Measurements from ENCODE around the gene SLC34A1.

The SLC34A1 gene

DNA sequence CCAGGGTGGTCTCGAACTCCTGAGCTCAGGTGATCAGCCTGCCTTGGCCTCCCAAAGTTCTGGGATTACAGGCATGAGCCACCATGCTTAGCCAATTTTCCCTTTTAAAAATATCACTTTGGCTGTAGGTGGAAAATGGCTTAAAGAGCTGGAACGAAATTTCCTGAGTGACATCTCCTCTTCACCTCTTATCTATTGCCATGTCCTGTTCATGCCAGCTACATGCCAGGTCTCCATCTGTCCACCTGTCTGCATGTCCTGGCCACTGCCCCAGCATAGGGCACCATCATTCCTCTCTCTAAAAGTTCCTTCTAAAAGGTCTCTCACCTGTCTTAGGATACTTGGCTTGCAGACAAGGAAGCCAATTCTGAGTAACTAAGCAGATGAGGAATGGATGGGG lies 39.4 kb downstream of the SLC34A1 start:
- no peak for TF ChIP-seq FOXP2 (optimal IDR thresholded peaks at IDR 0.05; ENCODE audit: control extremely low read depth, extremely low read length, insufficient read depth)
- no peak for TF ChIP-seq EZH2 (IDR thresholded peaks at IDR 0.05)
- TF ChIP-seq POLR2AphosphoS5 (IDR thresholded peaks at IDR 0.05; ENCODE audit: borderline replicate concordance, low read depth, low read length): no peak
- Histone ChIP-seq H3K9ac (ENCODE audit: insufficient read length) (no peak overlapping the region), H3K27ac (no peak overlapping the region), H3K36me3 (ENCODE audit: insufficient read depth, low read length) (no peaks in the 10 kb centered on the region), H3K9me3 (ENCODE audit: low read depth, low read length) (no peaks in the 10 kb centered on the region), H3K4me3 (no peak overlapping the region)
- no peak for DNase-seq (ENCODE audit: low read depth, low spot score)

GRCh38 chr5:177425196-177425800 lies 41.1 kb downstream of the SLC34A1 start:
- peak overlapping the region; percentile 89 for H3K9ac ChIP-seq (ENCODE audit: insufficient read length)
- no peak for DNase-seq (ENCODE audit: low read depth, low spot score)
- peak overlapping the region; percentile 61; the same call in 1 of the 2 replicates for H3K27ac ChIP-seq
- H3K36me3 ChIP-seq (ENCODE audit: insufficient read depth, low read length): no peaks in the 10 kb centered on the region
- peak overlapping the region; percentile 99 for H3K4me3 ChIP-seq
- TF ChIP-seq EZH2 (IDR thresholded peaks at IDR 0.05) (no peak), POLR2AphosphoS5 (IDR thresholded peaks at IDR 0.05; ENCODE audit: borderline replicate concordance, low read depth, low read length) (no peak), FOXP2 (optimal IDR thresholded peaks at IDR 0.05; ENCODE audit: control extremely low read depth, extremely low read length, insufficient read depth) (no peak)
- H3K9me3 ChIP-seq (ENCODE audit: low read depth, low read length): no peaks in the 10 kb centered on the region

DNA sequence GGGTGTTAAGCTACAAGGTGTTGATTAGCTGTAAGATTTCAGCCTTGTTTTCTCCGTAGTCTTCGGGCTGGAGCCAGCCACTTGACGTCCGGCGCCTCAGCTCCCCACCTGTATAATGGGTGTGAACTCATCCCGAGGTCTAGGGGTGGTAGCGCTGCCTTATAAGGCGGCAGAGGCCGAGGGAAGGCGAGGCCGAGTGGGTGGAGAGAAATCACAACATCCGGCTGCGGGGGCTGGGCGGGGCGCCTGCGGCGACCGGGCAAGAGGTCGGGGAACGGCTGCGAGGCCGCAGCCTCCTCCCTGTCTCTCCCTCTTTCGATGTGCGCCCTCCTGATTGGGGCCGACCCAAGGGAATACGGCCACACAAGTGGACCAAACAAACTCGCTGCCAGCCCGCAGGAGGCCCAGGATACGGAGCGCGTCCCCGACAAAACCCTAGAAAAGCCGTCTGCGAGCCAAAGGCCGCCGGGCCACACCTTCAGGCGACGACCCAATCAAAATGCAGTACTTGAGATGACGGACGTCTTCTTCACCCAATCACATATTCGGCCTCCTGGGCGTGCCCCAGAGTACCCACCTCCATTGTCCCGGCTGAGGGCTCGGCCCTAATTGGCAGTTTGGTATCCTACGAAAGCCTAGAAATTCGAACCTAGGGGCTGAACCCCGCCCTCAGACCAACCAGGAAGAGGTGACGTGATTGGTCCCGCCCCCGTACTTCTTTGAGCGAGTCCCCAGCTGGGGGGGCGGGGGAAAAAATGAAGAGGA lies 41.7 kb downstream of the SLC34A1 start:
- Histone ChIP-seq H3K9me3 (ENCODE audit: low read depth, low read length) (no peaks in the 10 kb centered on the region), H3K27ac (peak overlapping the region; percentile 61), H3K4me3 (peak overlapping the region; percentile 99), H3K36me3 (ENCODE audit: insufficient read depth, low read length) (no peaks in the 10 kb centered on the region), H3K9ac (ENCODE audit: insufficient read length) (peak overlapping the region; percentile 89)
- DNase-seq (ENCODE audit: low read depth, low spot score): peak; percentile 99
- TF ChIP-seq FOXP2 (optimal IDR thresholded peaks at IDR 0.05; ENCODE audit: control extremely low read depth, extremely low read length, insufficient read depth) (peak; percentile 50), EZH2 (IDR thresholded peaks at IDR 0.05) (no peak), POLR2AphosphoS5 (IDR thresholded peaks at IDR 0.05; ENCODE audit: borderline replicate concordance, low read depth, low read length) (peak; percentile 86)

DNA sequence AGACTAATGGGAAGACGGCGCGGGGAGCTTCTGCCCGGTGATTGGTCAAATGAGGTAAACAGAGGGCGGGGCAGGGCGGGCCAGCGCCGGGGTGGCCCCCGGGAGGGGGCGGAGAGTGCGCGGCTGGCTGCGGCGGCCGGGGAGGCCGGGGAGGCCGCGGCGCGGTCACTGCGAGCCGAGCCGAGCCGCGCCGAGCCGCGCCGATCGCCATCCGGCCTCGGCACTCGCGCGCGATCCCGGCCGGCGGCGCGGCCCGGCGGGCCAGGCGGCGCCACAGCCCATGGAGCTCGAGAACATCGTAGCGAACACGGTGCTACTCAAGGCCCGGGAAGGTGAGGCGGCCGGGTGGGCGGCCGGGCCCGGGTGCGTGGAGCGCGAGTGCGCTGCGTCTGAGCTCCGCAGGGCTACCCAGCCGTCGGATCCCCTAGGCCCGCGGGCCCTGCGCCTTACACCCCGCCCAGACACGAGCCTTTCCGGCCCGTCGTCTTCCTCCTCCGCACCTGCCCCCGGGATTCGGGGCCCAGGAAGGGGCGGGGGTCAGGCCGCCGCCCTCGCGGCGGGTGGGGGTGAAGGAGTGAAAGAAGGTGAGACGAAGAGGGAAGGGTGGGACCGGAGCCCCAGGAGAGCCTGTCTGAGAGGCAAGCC lies 42.5 kb downstream of the SLC34A1 start, which contains the start of gene GRK6:
Gene GRK6 (plus strand): TSS at position 111 of the 645 bp plus-strand sequence. CDS start 170 bp downstream, at position 281.
- no peak for TF ChIP-seq FOXP2 (optimal IDR thresholded peaks at IDR 0.05; ENCODE audit: control extremely low read depth, extremely low read length, insufficient read depth)
- no peak for TF ChIP-seq POLR2AphosphoS5 (IDR thresholded peaks at IDR 0.05; ENCODE audit: borderline replicate concordance, low read depth, low read length)
- no peak for TF ChIP-seq EZH2 (IDR thresholded peaks at IDR 0.05)
- Histone ChIP-seq H3K9ac (ENCODE audit: insufficient read length) (peak within 1 kb of the TSS; percentile 92), H3K9me3 (ENCODE audit: low read depth, low read length) (no peaks in the 10 kb centered on the region), H3K36me3 (ENCODE audit: insufficient read depth, low read length) (no peaks in the 10 kb centered on the region), H3K4me3 (peak within 1 kb of the TSS; percentile 99), H3K27ac (peak within 1 kb of the TSS; percentile 61)
- no peak for DNase-seq (ENCODE audit: low read depth, low spot score)

- no peak for DNase-seq (ENCODE audit: low read depth, low spot score)
- H3K9ac ChIP-seq (ENCODE audit: insufficient read length): peak overlapping the region; percentile 92
- H3K4me3 ChIP-seq: peak overlapping the region; percentile 88
- no peaks in the 10 kb centered on the region for H3K9me3 ChIP-seq (ENCODE audit: low read depth, low read length)
- H3K27ac ChIP-seq: no peak overlapping the region
- no peak for TF ChIP-seq FOXP2 (optimal IDR thresholded peaks at IDR 0.05; ENCODE audit: control extremely low read depth, extremely low read length, insufficient read depth)
- TF ChIP-seq POLR2AphosphoS5 (IDR thresholded peaks at IDR 0.05; ENCODE audit: borderline replicate concordance, low read depth, low read length): no peak
- no peak for TF ChIP-seq EZH2 (IDR thresholded peaks at IDR 0.05)
- H3K36me3 ChIP-seq (ENCODE audit: insufficient read depth, low read length): no peaks in the 10 kb centered on the region; the same call in 1 of the 2 replicates
Observed at GRCh38 chr5:177427211-177427822, 43.1 kb downstream of the SLC34A1 start.

DNA sequence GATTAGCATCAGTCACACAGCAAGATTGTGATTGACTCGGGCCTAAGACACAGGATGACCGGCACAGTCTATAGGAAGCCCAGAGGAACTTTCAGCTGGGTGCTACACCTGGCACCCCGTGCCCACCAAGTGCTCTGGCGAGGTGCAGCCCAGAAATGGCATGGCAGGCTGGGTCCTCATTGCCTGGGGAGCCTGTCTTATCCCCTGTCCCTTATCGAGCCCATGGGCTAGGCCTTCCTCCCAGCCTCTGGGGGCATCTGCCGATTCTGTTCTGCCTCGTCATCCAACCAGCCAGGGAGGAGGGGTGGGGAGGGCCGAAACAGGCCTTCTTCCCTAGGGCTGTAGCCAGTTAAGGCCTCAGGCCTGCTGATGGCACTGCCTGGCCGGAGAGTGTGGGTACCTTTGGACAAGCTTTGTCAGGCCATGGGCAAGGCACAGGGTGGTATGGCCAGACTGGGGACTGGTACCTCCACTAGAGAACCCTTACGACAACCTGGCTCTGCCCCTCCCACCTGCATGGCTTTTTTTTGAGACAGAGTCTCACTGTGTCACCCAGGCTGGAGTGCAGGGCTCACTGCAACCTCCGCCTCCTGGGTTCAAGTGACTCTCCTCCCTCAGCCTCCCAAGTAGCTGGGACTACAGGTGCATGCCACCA lies 43.8 kb downstream of the SLC34A1 start:
- Histone ChIP-seq H3K9me3 (ENCODE audit: low read depth, low read length) (no peaks in the 10 kb centered on the region), H3K9ac (ENCODE audit: insufficient read length) (no peak overlapping the region), H3K27ac (no peak overlapping the region), H3K36me3 (ENCODE audit: insufficient read depth, low read length) (no peaks in the 10 kb centered on the region; the same call in 1 of the 2 replicates), H3K4me3 (peak overlapping the region; percentile 88)
- no peak for DNase-seq (ENCODE audit: low read depth, low spot score)
- TF ChIP-seq POLR2AphosphoS5 (IDR thresholded peaks at IDR 0.05; ENCODE audit: borderline replicate concordance, low read depth, low read length) (no peak), EZH2 (IDR thresholded peaks at IDR 0.05) (no peak), FOXP2 (optimal IDR thresholded peaks at IDR 0.05; ENCODE audit: control extremely low read depth, extremely low read length, insufficient read depth) (no peak)

- no peak for TF ChIP-seq POLR2AphosphoS5 (IDR thresholded peaks at IDR 0.05; ENCODE audit: borderline replicate concordance, low read depth, low read length)
- TF ChIP-seq EZH2 (IDR thresholded peaks at IDR 0.05): no peak
- no peak for TF ChIP-seq FOXP2 (optimal IDR thresholded peaks at IDR 0.05; ENCODE audit: control extremely low read depth, extremely low read length, insufficient read depth)
- H3K9ac ChIP-seq (ENCODE audit: insufficient read length): no peak overlapping the region
- H3K27ac ChIP-seq: no peak overlapping the region
- H3K9me3 ChIP-seq (ENCODE audit: low read depth, low read length): no peaks in the 10 kb centered on the region
- no peak for DNase-seq (ENCODE audit: low read depth, low spot score)
- H3K4me3 ChIP-seq: no peak overlapping the region
- H3K36me3 ChIP-seq (ENCODE audit: insufficient read depth, low read length): peaks cover 1% of the 10 kb centered on the region; the same call in 1 of the 2 replicates
Observed at GRCh38 chr5:177428574-177429217, 44.5 kb downstream of the SLC34A1 start.
